HG03045 (cell line): ENCODE data around the gene TANC1.

Experiments used
- ATAC-seq: cut with Tn5 transposase; IDR thresholded peaks from one replicate; pipeline ENCODE4 v1.9.1; 2021; ENCODE audit warnings: mild to moderate bottlenecking, moderate library complexity; ENCODE audit not compliant: unreplicated experiment

TANC1 gene

DNA sequence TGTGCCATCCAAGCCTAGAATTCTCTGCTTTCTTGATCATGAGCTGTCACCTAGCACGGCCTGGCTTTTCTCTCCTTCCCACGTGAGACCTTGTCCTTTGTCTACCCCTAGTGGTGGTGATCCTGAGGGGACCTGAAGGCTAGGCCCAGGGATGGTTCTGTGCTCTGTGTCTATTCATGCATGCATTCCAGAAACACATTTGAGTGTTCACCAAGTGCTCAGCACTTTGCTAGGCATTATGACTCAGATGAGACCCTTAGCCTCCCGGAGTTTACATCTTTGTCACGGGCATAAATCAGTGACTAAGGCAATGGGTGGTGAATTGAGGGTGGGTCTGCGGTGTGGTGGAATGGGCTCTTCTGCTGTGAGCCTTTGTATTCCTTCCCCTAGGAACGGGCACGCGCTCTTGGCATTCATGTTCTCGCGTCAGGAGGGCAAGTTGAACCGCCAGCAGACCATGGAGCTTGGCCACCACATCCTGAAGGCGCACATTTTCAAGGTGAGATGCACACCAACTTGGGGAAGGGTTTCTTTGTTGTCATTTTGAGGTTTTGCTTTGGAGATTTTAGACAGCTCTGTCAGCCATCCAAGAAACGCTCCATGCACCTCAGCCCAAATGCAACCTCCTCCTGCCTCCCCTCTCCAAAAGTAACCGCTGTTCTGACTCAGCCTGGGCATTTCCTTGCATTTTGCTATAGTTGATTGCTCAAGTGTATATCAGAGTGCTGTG is 217.1 kb downstream of the TANC1 start:
- peak; percentile 53 for ATAC-seq

- no peak for ATAC-seq
These were observed 218.0 kb downstream of the TANC1 start for GRCh38 chr2:159186462-159186861.

GRCh38 chr2:159187106-159187505 is 218.7 kb downstream of the TANC1 start:
- ATAC-seq, result no peak

- ATAC-seq, result no peak
These were observed 220.0 kb downstream of the TANC1 start for GRCh38 chr2:159188449-159188848.

DNA sequence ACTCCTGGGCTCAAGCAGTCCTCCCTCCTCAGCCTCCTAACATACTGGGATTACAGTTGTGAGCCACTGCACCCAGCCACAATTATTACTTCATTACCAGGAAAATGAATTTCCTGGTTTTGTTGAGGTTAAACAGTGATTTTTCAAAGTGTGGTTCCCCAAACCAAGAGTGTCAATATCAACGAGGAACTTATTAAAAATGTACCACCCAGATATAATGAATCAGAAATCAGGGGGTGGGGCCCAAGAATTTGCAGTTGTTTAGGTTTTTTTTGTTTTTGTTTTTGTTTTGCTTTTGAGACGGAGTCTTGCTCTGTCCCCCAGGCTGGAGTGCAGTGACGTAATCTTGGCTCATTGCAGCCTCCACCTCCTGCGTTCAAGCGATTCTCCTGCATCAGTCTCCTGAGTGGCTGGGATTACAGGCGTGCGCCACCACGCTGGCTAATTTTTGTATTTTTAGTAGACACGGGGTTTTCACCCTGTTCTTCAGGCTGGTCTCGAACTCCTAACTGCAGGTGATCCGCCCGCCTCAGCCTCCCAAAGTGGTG is 224.0 kb downstream of the TANC1 start:
- no peak for ATAC-seq

DNA sequence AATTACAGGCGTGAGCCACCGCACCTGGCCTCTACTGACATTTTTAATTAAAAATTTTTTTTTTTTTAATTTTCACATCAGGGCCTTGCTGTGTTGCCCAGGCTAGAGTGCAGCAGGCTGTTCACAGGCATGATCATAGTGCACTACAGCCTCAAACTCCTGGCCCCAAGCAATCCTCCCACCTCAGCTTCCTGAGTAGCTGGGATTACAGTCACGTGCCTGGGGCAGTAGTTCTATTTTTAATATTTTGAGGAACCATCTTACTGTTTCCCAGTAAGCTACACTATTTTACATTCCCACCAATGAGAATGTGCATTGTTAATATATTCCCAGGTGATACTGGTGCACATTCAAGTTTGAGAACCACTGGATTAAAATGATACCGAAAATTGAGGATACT is 225.4 kb downstream of the TANC1 start:
- no peak for ATAC-seq

GRCh38 chr2:159194241-159194640 is 225.8 kb downstream of the TANC1 start:
- no peak for ATAC-seq

- ATAC-seq, result no peak
These were observed 227.3 kb downstream of the TANC1 start for GRCh38 chr2:159195697-159196096.

DNA sequence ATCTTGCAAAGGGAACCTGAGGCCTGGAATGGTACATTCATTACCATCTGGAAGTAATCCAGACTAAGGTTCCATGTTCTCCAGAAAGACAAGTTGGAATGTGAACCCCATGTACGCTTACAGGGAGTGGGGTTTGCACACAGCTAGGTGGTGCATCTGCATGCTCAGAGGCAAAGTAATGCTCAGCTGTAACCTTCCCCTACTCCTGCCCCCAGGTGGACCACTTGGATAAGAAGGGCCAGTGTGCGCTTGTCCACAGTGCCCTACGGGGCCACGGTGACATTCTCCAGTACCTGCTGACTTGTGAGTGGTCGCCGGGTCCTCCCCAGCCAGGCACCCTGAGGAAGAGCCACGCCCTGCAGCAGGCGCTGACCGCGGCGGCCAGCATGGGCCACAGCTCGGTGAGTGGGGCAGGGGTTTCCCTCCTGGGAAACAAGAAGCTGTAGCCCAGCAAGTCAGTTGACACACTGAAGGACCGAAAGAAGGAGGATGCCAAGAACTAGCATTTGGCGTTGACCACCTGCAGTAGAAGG is 228.0 kb downstream of the TANC1 start:
- ATAC-seq, result no peak

- ATAC-seq, result no peak
These were observed 230.8 kb downstream of the TANC1 start for GRCh38 chr2:159199236-159199635.

DNA sequence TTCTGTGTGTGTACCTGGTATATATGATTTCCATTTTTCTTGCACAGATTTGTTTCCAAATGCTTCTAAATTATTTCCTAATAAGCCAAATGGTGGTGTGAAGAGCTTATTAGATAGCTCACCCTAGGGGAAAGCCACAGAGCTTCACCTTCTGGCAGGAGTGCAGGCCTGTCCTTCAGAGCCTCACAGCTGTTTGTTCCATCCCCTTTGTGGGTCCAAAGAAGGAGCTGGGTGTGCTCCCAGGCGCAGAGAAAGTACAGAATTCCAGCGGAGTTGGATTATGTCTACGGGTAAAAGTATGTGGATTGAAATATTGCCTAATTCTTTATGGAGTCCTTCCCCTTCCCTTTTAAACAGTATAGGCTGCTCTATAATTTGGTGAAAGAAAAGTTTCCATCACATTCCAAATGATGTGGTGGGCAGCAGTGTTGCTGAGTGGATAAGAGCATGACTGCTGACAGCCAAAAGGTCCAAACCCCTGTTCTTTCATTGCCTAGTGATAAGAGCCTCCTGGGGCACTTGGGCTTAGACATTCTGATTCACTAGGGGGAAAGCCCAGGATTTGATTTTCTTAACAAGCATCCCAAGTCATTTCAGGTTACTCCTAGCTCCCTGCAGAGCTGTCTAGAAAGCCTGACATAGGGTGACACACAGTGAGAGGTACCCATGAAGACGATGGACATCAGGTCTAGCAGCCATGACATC is 231.5 kb downstream of the TANC1 start:
- ATAC-seq, result no peak

DNA sequence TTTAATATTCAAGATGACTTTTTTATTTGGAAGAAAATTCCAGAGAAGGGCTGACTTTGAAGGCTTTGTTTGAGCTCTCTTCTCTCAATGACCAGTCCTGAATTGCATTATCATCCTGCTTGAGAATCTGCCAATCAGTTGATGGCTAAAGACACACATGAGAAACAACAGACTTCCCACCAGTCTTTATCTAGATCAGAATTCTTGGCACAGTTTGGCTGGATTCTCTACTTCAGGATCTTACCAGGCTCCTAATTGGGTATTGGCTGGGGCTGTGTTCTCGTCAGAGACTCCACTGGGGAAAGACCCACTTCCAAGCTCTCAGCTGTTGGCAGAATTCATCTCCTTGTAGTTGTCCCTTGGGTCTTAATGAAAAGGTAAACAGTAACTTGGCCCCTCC is 232.1 kb downstream of the TANC1 start:
- no peak for ATAC-seq

- peak; percentile 93 for ATAC-seq
These were observed 233.1 kb downstream of the TANC1 start for GRCh38 chr2:159201360-159202063.

DNA sequence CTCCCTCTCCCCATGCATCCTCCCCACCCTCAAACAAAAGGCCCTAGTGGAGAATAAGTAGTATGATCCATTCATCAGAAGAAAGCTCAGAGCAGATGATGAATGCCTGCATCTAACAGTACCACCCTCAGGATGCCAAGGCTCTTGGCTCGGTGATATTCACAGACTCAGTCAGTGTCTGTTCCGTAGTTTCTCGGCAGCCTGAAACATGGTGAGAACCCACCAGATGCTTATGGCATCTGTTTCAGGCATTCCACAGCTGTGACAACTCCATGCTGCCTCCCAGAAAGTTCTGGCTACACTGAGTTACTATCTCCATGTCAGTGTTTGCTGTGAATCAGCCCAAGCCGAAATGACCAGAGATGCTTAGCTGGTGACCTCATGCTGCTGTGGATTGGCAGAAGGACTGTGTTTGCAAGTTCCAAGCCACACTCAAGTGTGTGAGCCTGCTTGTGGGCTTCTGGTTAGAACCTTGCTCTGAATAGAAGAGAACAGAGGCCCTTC is 234.2 kb downstream of the TANC1 start:
- ATAC-seq, result no peak

GRCh38 chr2:159204381-159205144 is 236.1 kb downstream of the TANC1 start:
- no peak for ATAC-seq

DNA sequence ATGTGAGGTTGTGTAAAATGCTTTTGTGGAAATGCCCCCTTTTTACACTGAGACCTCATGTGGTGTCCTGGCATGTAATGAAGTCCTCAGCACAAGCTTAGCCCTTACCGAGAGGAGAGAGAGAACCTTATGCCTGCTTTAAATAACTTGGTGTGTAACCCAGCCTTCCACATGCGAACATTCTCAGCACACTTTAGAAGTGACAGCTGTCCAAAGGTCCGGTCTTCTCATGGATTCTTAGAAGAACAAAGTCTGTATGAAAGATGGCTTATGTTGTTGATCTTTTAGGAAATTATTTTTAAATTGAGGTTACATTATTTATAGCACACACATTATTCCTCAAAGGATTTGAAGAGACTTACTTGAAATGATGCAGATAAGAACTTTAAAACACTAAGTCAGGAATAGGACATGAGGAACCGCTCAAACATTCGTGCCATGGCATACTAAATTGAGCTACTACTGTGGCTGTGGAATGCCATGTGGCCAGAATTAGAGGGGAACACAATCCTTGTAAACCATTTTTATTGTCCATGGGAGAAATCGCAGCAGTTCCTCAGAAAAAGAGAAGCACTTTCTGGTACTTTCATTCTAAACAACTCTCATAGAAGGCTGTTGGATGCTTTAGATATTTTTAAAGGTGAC is 238.4 kb downstream of the TANC1 start:
- no peak for ATAC-seq

- no peak for ATAC-seq
These were observed 240.0 kb downstream of the TANC1 start for GRCh38 chr2:159208438-159208837.

- no peak for ATAC-seq
These were observed 241.2 kb downstream of the TANC1 start for GRCh38 chr2:159209341-159210306.
